Bronchial epithelial cell (primary cell): ENCODE measurements around the gene NAB2. TPM values are rescaled to one million over a fixed set of nuclear protein-coding genes. Genes with fewer than 3 reads are reported as not detected.
A peak's percentile ranks its signal among the peaks of the same experiment; 100 is the strongest.

Experiments used
- DNase-seq: peaks from one replicate; pipeline ENCODE4 v3.0.0-alpha.2; 2010; ENCODE audit warnings: low read depth
- FAIRE-seq: peaks from 2 replicates; lab custom pipeline; 2011; peaks lifted over from hg19 to GRCh38; lab: Jason Lieb, UNC
- H3K27me3 ChIP-seq: 2 replicates; pipeline ENCODE4 v1.5.1; 2011; ENCODE audit warnings: low read length; ENCODE audit not compliant: control insufficient read depth, insufficient read depth
- H3K36me3 ChIP-seq: 2 replicates; pipeline ENCODE4 v1.5.1; 2011; ENCODE audit warnings: low read length; ENCODE audit not compliant: control insufficient read depth, insufficient read depth
- H3K4me3 ChIP-seq: 2 replicates; pipeline ENCODE4 v1.5.1; 2011; ENCODE audit warnings: mild to moderate bottlenecking, low read depth, low read length, control low read depth
- total RNA-seq: library from RNA; depleted of rRNA; stranded (reverse); fragments of >200 nt; gene quantifications from 2 replicates; pipeline ENCODE4 v1.2.1, GENCODE V29; 2014
- TF ChIP-seq, protein P1 (sequence below): IDR thresholded peaks from 2 replicates; pipeline ENCODE4 v1.5.1; 2011; ENCODE audit warnings: mild to moderate bottlenecking, moderate library complexity, low read length, control low read depth, inconsistent platforms; ENCODE audit not compliant: insufficient read depth, severe bottlenecking

The NAB2 gene
- total RNA-seq, 1 donor from 2014 or later: 40.5 TPM

DNA sequence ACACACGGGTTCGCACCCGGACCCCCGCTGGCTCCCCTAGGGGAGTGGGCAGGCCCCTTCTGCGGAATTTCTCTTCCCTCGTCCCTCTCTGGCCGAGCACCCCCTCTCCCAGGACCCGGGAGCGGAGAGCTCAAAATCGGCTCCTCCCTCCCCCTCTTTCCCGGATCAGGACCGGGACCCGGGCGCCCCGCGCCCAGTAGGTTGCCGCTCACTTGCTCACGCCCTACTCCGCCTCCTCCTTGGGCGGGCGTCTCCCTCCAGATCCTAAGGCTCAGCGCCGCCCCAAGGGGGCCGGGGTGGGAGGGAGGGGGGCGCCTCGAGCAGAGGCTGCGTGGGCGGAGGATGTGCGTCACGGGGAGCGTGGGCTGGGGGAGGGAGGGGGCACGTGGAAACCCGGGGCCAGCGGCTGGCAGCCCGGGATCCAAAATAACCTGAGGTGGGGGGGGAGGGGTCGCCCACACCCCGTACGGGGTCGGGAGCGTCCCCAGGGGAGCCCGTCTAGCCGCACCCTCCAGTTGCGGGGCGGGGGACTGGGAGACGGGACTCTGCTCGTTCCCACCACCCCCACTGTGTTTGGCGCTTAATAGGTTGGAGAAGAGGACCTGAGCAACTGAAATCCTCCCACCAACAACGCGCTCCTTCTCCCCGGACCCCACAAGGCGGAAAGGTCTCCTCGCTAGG lies 1.8 kb upstream of the NAB2 start:
- H3K4me3 ChIP-seq: peak overlapping the region; percentile 57
- H3K36me3 ChIP-seq: peaks cover 14% of the 10 kb centered on the region
- FAIRE-seq: no peak
- H3K27me3 ChIP-seq: no peaks in the 10 kb centered on the region
- peak; percentile 78 for DNase-seq
- TF ChIP-seq, protein P1, sequence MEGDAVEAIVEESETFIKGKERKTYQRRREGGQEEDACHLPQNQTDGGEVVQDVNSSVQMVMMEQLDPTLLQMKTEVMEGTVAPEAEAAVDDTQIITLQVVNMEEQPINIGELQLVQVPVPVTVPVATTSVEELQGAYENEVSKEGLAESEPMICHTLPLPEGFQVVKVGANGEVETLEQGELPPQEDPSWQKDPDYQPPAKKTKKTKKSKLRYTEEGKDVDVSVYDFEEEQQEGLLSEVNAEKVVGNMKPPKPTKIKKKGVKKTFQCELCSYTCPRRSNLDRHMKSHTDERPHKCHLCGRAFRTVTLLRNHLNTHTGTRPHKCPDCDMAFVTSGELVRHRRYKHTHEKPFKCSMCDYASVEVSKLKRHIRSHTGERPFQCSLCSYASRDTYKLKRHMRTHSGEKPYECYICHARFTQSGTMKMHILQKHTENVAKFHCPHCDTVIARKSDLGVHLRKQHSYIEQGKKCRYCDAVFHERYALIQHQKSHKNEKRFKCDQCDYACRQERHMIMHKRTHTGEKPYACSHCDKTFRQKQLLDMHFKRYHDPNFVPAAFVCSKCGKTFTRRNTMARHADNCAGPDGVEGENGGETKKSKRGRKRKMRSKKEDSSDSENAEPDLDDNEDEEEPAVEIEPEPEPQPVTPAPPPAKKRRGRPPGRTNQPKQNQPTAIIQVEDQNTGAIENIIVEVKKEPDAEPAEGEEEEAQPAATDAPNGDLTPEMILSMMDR: no peak

- peaks cover 17% of the 10 kb centered on the region for H3K36me3 ChIP-seq
- TF ChIP-seq, protein P1: no peak
- FAIRE-seq (no peak), DNase-seq (peak; percentile 93)
- H3K27me3 ChIP-seq: no peaks in the 10 kb centered on the region
- H3K4me3 ChIP-seq: peak overlapping the region; percentile 57
These were observed 1.1 kb upstream of the NAB2 start for GRCh38 chr12:57087691-57088353.

- no peaks in the 10 kb centered on the region for H3K27me3 ChIP-seq
- DNase-seq (no peak), FAIRE-seq (no peak)
- TF ChIP-seq, protein P1: no peak
- H3K36me3 ChIP-seq: peaks cover 23% of the 10 kb centered on the region
- peak overlapping the region; percentile 55 for H3K4me3 ChIP-seq
These were observed 644 bp downstream of the NAB2 start for GRCh38 chr12:57089271-57090245.

DNA sequence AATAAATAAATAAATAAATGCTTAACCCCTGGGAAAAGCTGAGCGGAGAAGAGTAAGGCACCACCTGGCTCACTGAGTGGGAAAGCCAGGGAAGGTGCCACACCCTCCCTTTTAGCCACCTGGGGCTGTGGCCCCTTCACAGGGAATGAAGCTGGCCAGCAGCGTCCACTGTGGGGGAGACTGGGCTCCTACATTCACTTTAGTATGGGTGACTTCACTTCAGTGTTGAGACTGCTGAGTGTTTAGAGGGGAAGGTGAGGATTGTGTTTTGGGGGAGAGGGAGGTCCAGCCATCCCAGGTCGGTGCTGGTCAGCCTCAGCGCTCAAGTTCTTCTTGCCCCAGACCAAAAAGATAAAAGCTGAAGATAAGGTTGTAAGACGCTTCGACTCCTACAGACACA lies 1.6 kb downstream of the NAB2 start:
- Histone ChIP-seq H3K36me3 (peaks cover 27% of the 10 kb centered on the region), H3K27me3 (no peaks in the 10 kb centered on the region), H3K4me3 (peak overlapping the region; percentile 55)
- TF ChIP-seq, protein P1: no peak
- FAIRE-seq (no peak), DNase-seq (no peak)

DNA sequence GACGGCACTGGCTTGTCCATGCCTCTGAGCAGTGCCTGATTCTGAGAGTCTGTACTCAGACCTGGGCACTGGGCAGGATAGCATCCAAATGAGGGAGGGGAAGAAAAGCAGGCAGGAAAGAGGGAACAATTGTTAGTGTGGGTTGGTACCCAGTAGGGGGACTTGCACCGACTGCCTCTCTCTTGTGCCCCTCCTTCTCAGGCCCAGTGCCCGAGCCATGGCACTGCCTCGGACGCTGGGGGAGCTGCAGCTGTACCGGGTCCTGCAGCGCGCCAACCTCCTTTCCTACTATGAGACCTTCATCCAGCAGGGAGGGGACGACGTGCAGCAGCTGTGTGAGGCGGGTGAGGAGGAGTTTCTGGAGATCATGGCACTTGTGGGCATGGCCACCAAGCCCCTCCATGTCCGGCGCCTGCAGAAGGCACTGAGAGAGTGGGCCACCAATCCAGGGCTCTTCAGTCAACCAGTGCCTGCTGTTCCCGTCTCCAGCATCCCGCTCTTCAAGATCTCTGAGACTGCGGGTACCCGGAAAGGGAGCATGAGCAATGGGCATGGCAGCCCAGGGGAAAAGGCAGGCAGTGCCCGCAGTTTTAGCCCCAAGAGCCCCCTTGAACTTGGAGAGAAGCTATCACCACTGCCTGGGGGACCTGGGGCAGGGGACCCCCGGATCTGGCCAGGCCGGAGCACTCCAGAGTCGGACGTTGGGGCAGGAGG lies 2.2 kb downstream of the NAB2 start:
- TF ChIP-seq, protein P1: peak; percentile 29
- no peak for FAIRE-seq
- peak overlapping the region; percentile 55 for H3K4me3 ChIP-seq
- DNase-seq: no peak
- peaks cover 27% of the 10 kb centered on the region for H3K36me3 ChIP-seq
- H3K27me3 ChIP-seq: no peaks in the 10 kb centered on the region
